ENCODE results near the gene BABAM2. TPM values are rescaled to one million over a fixed set of nuclear protein-coding genes. Genes with fewer than 3 reads are reported as not detected.

The BABAM2 gene
- total RNA-seq, 4 donors from 2014 or later: 23.7 to 41.1 (median 27.9) TPM

DNA sequence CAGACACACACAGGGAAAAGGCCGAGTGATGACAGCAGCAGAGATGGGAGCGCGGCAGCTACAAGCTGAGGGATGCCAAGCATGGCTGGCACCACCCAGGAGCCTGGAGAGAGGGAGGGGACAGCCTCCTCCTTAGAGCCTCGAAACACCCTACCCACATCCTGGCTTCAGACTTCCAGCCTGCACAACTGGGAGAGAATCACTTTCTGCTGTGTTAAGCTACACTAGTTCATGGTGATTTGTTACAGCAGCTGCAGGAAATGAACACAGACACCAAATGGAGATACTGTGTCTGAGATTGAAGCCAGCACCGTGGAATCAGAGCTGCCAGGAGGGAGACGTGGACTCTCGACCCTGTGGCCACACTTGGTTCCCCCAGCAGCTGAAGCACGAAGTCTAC, 474.6 kb downstream of the BABAM2 start:
- H3K4me3 ChIP-seq: no peak overlapping the region
- no peak for DNase-seq (ENCODE audit: low spot score in 2 of 2)
- no peak overlapping the region for H3K27ac ChIP-seq
- H3K9me3 ChIP-seq: no peaks in the 10 kb centered on the region
- H3K36me3 ChIP-seq: no peaks in the 10 kb centered on the region
- no peaks in the 10 kb centered on the region for H3K27me3 ChIP-seq
- peaks cover 32% of the 10 kb centered on the region for H3K4me1 ChIP-seq
- no peak for TF ChIP-seq POLR2A (IDR thresholded peaks at IDR 0.05)
- no peak for TF ChIP-seq POLR2AphosphoS5 (IDR thresholded peaks at IDR 0.05)
- no peak for TF ChIP-seq CTCF (IDR thresholded peaks at IDR 0.05)
- TF ChIP-seq EP300 (IDR thresholded peaks at IDR 0.05): no peak
- 51% methylated on average over 8 of the region's 8 CpGs for WGBS

GRCh38 chr2:28366149-28366495, 475.6 kb downstream of the BABAM2 start:
- DNase-seq (ENCODE audit: low spot score in 2 of 2): no peak
- Histone ChIP-seq H3K36me3 (no peaks in the 10 kb centered on the region), H3K27me3 (no peaks in the 10 kb centered on the region), H3K27ac (no peak overlapping the region), H3K4me1 (peaks cover 24% of the 10 kb centered on the region), H3K9me3 (no peaks in the 10 kb centered on the region), H3K4me3 (no peak overlapping the region)
- 77% methylated on average over 7 of the region's 10 CpGs for WGBS
- TF ChIP-seq CTCF (IDR thresholded peaks at IDR 0.05) (no peak), POLR2A (IDR thresholded peaks at IDR 0.05) (no peak), EP300 (IDR thresholded peaks at IDR 0.05) (no peak), POLR2AphosphoS5 (IDR thresholded peaks at IDR 0.05) (no peak)

DNA sequence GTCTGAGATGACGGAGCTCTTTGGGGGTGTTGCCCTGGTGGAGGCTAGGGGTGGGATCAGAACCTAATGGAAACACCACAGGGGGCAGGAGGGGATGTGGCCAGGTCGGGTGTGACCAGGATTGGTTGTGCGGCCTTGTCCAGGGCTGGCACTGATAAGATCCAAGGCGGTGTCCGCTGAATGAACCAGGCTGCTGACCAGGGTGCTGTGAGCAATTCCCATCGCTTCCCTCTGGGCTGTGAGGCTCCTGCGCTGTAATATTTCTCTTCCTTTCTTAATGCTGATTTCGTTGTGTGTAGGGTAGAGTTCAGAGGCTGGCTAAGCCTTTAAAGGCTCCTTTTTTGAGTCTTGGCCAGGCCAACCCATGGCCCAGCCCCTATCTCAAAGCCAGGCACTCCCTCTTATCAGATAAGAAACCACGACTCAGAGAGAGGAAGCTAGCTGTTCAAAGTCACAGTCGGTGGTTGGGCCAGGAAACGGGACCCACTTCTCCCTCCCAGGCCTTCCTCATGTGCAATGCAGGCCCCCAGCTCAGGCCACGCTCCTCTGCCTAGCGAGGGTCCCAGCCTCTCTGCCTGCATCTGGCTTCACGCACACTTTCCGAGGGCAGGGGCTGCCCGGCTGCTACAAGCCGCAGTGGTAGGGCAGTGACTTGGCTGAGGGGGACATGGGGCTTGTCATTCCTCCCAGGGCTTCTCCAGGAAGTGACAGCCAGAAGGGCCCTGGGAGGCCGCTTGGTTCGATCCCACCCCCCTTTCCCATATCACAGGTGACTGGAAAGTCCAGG, 476.2 kb downstream of the BABAM2 start:
- TF ChIP-seq POLR2AphosphoS5 (IDR thresholded peaks at IDR 0.05) (no peak), CTCF (IDR thresholded peaks at IDR 0.05) (no peak), EP300 (IDR thresholded peaks at IDR 0.05) (no peak), POLR2A (IDR thresholded peaks at IDR 0.05) (no peak)
- Histone ChIP-seq H3K36me3 (no peaks in the 10 kb centered on the region), H3K4me1 (peaks cover 24% of the 10 kb centered on the region), H3K4me3 (no peak overlapping the region), H3K9me3 (no peaks in the 10 kb centered on the region), H3K27me3 (no peaks in the 10 kb centered on the region), H3K27ac (no peak overlapping the region)
- DNase-seq (ENCODE audit: low spot score in 2 of 2): no peak
- WGBS: 63% methylated on average over 18 of the region's 19 CpGs

DNA sequence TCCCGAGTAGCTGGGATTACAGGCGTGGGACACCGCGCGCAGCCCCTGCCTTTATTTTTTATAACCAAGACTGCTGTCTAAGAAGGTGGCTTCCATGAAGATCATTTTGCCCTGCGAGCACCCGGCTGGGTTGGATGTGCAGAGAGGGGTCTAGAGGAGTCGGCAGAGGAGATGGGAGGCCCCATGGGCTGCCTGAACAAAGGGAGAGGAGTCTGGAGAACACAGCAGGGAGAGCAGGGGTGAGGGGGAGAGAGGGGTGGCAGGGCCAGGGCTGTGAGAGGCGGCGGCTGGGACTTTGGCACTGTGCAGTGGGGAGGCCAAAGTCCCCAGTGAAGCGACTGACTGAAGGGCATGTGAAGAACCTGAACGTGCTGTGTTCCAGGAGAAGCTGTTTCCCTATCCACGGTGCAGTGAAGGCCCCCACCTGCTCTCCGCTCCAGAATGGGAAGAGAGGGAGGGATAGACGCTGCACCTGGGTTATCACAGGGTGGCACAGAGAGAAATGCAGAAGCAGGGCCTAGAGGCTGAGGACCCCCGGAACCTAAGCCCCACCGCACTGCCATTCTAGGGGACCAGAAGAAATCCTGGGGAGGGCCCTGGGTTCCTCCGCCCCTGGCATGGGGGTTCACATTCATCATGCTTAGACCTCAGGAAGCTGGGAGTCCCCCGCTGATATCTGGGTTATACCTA, 477.3 kb downstream of the BABAM2 start:
- H3K4me1 ChIP-seq: peaks cover 24% of the 10 kb centered on the region
- DNase-seq (ENCODE audit: low spot score in 2 of 2): no peak

GRCh38 chr2:28368357-28368798, 477.8 kb downstream of the BABAM2 start:
- WGBS: 92% methylated on average over 9 of the region's 9 CpGs
- Histone ChIP-seq H3K36me3 (no peaks in the 10 kb centered on the region), H3K4me1 (peaks cover 24% of the 10 kb centered on the region), H3K9me3 (no peaks in the 10 kb centered on the region), H3K27ac (no peak overlapping the region), H3K4me3 (no peak overlapping the region), H3K27me3 (no peaks in the 10 kb centered on the region)
- TF ChIP-seq POLR2AphosphoS5 (IDR thresholded peaks at IDR 0.05) (no peak), CTCF (IDR thresholded peaks at IDR 0.05) (no peak), EP300 (IDR thresholded peaks at IDR 0.05) (no peak), POLR2A (IDR thresholded peaks at IDR 0.05) (no peak)
- no peak for DNase-seq (ENCODE audit: low spot score in 2 of 2)

More for the DNA sequence above, 477.3 kb downstream of the BABAM2 start:
- TF ChIP-seq POLR2AphosphoS5 (IDR thresholded peaks at IDR 0.05) (no peak), POLR2A (IDR thresholded peaks at IDR 0.05) (no peak)
- H3K9me3 ChIP-seq: no peaks in the 10 kb centered on the region
- WGBS: 78% methylated on average over 18 of the region's 19 CpGs
- no peaks in the 10 kb centered on the region for H3K36me3 ChIP-seq
- H3K27ac ChIP-seq: no peak overlapping the region
- no peak overlapping the region for H3K4me3 ChIP-seq
- H3K27me3 ChIP-seq: no peaks in the 10 kb centered on the region
